Upper lobe of left lung (tissue), 4 donors: ENCODE results near the gene MEF2C.

Experiments used
- CTCF ChIP-seq, 6 experiments: fragments of 450-650 bp in 4 of 6; fragments of 200-600 bp in 2 of 6; sonication (generic) in 2 of 6; IDR thresholded peaks; one replicate each; pipeline ENCODE4 v1.5.1; 2016 to 2019; ENCODE audit warnings: antibody characterized with exemption in 6 of 6
- POLR2A ChIP-seq, 4 donors: fragments of 450-650 bp; IDR thresholded peaks; one replicate each; pipeline ENCODE4 v1.5.1; 2016 to 2017; ENCODE audit warnings: antibody characterized with exemption in 4 of 4, mild to moderate bottlenecking in 2 of 4

DNA sequence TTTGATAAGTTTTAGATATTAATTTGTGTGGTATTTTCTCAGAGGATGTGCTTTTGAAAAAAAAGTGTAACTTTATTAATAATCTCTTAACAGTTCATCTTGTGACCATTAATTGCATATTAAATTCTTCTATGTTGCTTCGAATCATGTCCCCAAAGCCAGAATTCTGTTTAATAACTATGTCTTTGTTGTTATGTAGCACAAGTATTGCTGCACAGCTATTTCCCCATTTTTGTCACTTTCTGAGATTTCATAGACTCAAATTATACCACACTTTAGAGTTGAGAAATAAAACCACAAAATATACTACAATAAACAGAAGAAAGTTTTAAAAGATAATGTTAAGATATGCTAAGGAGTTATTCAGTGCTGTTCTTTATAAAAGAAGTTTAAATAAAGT is 2.8 kb downstream of the MEF2C start:
- TF ChIP-seq CTCF (IDR thresholded peaks at IDR 0.05) (no peak), POLR2A (IDR thresholded peaks at IDR 0.05) (no peak)
